GM13977 (cell line): ENCODE results near the gene SLC9A2.

ENCODE experiments used
- DNase-seq: peaks from one replicate; pipeline ENCODE4 v3.0.0; 2012; ENCODE audit warnings: low spot score
- in situ Hi-C: fragments of 300-500 bp; cut with MboI; formaldehyde crosslinking; loops from one replicate; pipeline ENCODE4 v1.12.0; 2022; ENCODE audit warnings: low sequenced_read_pairs, low pct_unique_long_range_greater_than_20kb, mixed read lengths, inconsistent platforms; ENCODE audit not compliant: unreplicated experiment
- TF ChIP-seq, protein P1 (sequence below): IDR thresholded peaks from 2 replicates; pipeline ENCODE4 v1.5.1; 2012; ENCODE audit warnings: mild to moderate bottlenecking, control low read depth; ENCODE audit not compliant: insufficient read depth; ENCODE audit errors: extremely low read depth, missing control alignments

Gene SLC9A2

DNA sequence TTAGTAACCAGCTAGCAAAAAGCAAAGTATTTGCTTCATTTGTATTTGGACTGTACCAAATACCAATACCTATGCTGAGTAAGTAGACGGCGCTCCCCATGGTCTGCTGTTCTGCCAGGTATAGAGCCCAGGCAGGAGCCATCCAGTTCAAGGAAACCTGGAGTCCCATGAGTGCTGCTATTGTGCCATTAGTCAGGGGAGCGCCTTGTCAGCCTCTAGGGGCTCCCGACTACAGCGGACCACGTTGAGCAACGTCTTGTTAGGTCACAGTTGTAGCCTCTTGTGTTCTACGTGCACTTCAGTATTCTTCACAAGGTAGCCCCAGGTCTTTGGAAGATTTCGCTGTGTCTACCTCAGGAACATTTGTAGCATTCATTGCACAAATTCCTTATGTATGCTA, 21.6 kb upstream of the SLC9A2 start:
- TF ChIP-seq, protein P1, sequence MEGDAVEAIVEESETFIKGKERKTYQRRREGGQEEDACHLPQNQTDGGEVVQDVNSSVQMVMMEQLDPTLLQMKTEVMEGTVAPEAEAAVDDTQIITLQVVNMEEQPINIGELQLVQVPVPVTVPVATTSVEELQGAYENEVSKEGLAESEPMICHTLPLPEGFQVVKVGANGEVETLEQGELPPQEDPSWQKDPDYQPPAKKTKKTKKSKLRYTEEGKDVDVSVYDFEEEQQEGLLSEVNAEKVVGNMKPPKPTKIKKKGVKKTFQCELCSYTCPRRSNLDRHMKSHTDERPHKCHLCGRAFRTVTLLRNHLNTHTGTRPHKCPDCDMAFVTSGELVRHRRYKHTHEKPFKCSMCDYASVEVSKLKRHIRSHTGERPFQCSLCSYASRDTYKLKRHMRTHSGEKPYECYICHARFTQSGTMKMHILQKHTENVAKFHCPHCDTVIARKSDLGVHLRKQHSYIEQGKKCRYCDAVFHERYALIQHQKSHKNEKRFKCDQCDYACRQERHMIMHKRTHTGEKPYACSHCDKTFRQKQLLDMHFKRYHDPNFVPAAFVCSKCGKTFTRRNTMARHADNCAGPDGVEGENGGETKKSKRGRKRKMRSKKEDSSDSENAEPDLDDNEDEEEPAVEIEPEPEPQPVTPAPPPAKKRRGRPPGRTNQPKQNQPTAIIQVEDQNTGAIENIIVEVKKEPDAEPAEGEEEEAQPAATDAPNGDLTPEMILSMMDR: no peak
- in situ Hi-C loops: no loop called here
- no peak for DNase-seq

DNA sequence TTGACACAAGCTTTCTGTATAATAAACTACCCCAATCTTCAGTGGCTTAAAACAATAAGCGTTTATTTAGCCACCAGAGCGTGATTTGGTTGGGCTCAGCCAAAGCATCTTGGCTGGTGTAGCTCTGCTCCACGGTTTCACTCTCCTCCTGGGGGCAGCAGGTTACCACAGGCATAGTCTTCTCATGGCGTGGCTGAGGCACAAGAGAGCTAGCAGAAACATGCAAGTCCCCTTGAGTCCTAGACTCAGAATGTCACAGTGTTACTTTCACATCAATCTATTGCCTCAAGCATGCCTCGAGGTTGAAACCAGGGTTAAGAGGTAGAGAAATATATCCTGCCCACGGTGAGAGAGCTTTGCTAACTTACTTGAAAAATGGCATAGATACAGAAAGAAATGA, 19.9 kb upstream of the SLC9A2 start:
- in situ Hi-C loops: no loop called here
- DNase-seq: no peak
- TF ChIP-seq, protein P1: no peak

DNA sequence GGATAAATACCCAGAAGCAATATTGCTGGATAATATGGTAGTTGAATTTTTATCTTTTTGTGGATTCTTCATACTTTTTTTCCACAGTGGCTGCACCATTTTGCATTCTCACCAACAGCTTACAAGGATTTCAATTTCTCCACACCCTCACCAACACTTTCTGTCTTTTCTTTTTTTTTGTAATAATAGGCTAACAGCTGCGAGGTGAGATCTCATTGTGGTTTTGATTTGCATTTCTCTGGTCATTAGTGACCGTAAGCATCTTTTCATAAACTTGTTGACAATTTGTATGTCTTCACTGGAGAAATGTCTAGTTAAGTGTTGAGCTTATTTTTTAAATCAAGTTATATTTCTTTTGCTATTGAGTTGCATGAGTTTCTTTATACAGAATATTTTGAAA, 17.6 kb upstream of the SLC9A2 start:
- TF ChIP-seq, protein P1: no peak
- in situ Hi-C loops: no loop called here
- DNase-seq: no peak

DNA sequence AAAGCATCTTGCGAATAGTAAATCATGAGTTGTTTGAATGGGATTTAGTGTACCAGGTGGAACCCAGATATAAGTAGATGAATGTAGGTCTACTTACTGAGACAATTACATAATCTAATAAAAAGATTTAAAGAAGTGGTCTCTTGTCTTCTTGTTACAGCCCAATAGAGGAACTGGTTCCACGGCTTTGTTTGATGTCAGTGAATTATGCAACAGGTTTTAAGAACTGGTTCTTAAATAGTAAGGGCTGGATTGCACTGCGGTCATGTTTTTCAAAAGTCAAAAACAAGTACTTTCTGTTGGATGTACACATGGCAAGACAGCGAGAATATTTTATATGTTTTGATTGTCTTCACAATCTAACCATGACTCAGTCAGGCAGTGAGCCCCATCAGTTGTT, 15.4 kb upstream of the SLC9A2 start:
- in situ Hi-C loops: no loop called here
- TF ChIP-seq, protein P1: no peak
- DNase-seq: no peak

DNA sequence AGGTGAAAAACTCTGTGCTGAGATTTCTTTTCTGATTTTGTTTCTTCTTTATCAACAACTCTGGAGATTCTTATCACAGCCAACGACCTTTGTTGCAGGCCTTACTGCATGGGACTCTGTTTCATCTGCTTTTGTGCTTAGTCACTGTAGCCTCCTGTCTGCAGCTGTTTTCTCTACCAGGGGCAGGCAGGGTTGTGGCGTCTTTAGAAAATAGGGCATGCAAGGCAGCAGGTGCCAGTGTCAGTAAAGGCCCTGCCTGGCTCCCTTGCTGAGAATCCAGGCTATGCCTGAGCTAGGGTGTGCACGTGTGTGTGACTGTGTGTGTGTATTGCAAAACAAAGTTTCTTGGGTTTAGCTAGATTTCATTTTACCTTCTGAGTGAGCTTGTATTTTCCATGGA, 14.6 kb upstream of the SLC9A2 start:
- TF ChIP-seq, protein P1: no peak
- in situ Hi-C loops: no loop called here
- DNase-seq: no peak

DNA sequence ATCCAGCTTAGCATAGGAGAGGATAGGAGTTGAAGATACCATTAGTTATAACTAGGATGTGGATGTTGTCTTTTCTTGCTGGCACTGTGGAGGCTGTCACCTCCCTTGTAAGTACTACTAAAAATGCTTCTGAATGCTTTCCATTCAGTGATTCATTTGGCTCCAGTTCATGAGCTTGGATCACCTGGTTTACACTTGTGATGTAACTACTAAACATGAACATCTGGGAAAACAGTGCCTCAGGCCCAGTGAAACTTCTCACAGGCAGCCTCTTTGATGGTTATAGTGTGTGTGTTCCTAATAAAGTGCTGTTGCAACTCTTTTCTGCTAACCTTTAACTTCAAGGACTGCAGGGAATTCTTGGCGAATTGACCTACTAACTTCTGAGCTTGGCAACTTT, 13.0 kb upstream of the SLC9A2 start:
- in situ Hi-C loops: no loop called here

More for the DNA sequence above, 13.0 kb upstream of the SLC9A2 start:
- no peak for DNase-seq
- TF ChIP-seq, protein P1: no peak
